AG04450 (cell line): ENCODE results near the gene NRIP2. TPM values are rescaled to one million over a fixed set of nuclear protein-coding genes. Genes with fewer than 3 reads are reported as not detected.
A peak's percentile ranks its signal among the peaks of the same experiment; 100 is the strongest.

Experiments
- CTCF ChIA-PET: fragments of 300-600, 350-600 bp; formaldehyde crosslinking; extraction: SDS; loops from one replicate; lab custom pipeline; 2022; ENCODE audit warnings: antibody characterized with exemption, inconsistent platforms; lab: Charles Lee
- POLR2A ChIA-PET: fragments of 350-600 bp; formaldehyde crosslinking; extraction: SDS; loops from one replicate; lab custom pipeline; 2021; ENCODE audit warnings: antibody characterized with exemption, inconsistent platforms; lab: Yijun Ruan, JAX
- DNase-seq: peaks from one replicate; pipeline ENCODE4 v3.0.0-alpha.2; 2011; ENCODE audit warnings: low read depth, low spot score
- H3K27ac ChIP-seq: one replicate; pipeline ENCODE4 v1.5.1; 2012; ENCODE audit warnings: low read depth, low read length, control low read depth
- H3K27me3 ChIP-seq: one replicate; pipeline ENCODE4 v1.6.0; 2012; ENCODE audit warnings: low read length; ENCODE audit not compliant: control insufficient read depth, insufficient read depth
- H3K4me3 ChIP-seq: 2 replicates; pipeline ENCODE4 v1.5.1; 2011; ENCODE audit warnings: mild to moderate bottlenecking, low read depth, low read length, control low read depth
- H3K9me3 ChIP-seq: 2 replicates; pipeline ENCODE4 v1.5.1; 2012; ENCODE audit warnings: low read length; ENCODE audit not compliant: control insufficient read depth, insufficient read depth
- CTCF ChIP-seq: IDR thresholded peaks from 2 replicates; pipeline ENCODE4 v1.5.1; 2011; ENCODE audit warnings: low read depth, low read length, control low read depth, inconsistent platforms
- polyA plus RNA-seq: library from polyadenylated mRNA; depleted of rRNA; stranded (reverse); fragments of >200 nt; gene quantifications from 2 replicates; pipeline ENCODE4 v1.2.3, GENCODE V29; 2011

NRIP2 gene
- polyA plus RNA-seq, 1 experiment: 0.66 TPM

- Histone ChIP-seq H3K27me3 (peaks cover 15% of the 10 kb centered on the region), H3K27ac (no peak overlapping the region), H3K4me3 (peak overlapping the region; percentile 92), H3K9me3 (no peaks in the 10 kb centered on the region; the same call in 1 of the 2 replicates)
- no peak for TF ChIP-seq CTCF
- CTCF ChIA-PET: interaction anchor here (2.2 kb wide), 1 partner anchor 10 kb away, joined by 7 read pairs; no protein-coding TSS in a partner anchor
- DNase-seq: no peak
- POLR2A ChIA-PET: interaction anchor here (0.9 kb wide), 1 partner anchor 18 kb away, joined by 4 read pairs; the partner anchor contains the start of gene ITFG2
Measured at GRCh38 chr12:2794191-2794735, 40.6 kb downstream of the NRIP2 start.

- no peak for TF ChIP-seq CTCF
- no peak for DNase-seq
- Histone ChIP-seq H3K27ac (no peak overlapping the region), H3K27me3 (peaks cover 20% of the 10 kb centered on the region), H3K4me3 (no peak overlapping the region), H3K9me3 (no peaks in the 10 kb centered on the region; the same call in 1 of the 2 replicates)
- ChIA-PET POLR2A (no interaction called here), CTCF (interaction anchor here (2.2 kb wide), 1 partner anchor 9 kb away, joined by 7 read pairs; no protein-coding TSS in a partner anchor)
Measured at GRCh38 chr12:2793561-2793960, 41.3 kb downstream of the NRIP2 start.

- ChIA-PET CTCF (interaction anchor here (2.2 kb wide), 1 partner anchor 9 kb away, joined by 7 read pairs; no protein-coding TSS in a partner anchor), POLR2A (no interaction called here)
- Histone ChIP-seq H3K27me3 (peaks cover 23% of the 10 kb centered on the region), H3K27ac (no peak overlapping the region), H3K9me3 (no peaks in the 10 kb centered on the region; the same call in 1 of the 2 replicates), H3K4me3 (no peak overlapping the region)
- TF ChIP-seq CTCF: no peak
- DNase-seq: no peak
Measured at GRCh38 chr12:2792671-2793500, 41.9 kb downstream of the NRIP2 start.

- Histone ChIP-seq H3K9me3 (no peaks in the 10 kb centered on the region; the same call in 1 of the 2 replicates), H3K27me3 (peaks cover 26% of the 10 kb centered on the region), H3K4me3 (no peak overlapping the region), H3K27ac (no peak overlapping the region)
- no peak for DNase-seq
- POLR2A ChIA-PET: interaction anchor here (0.7 kb wide), 1 partner anchor 24 kb away, joined by 10 read pairs; no protein-coding TSS in a partner anchor
- CTCF ChIA-PET: no interaction called here
- TF ChIP-seq CTCF: no peak
Measured at GRCh38 chr12:2791089-2791488, 43.7 kb downstream of the NRIP2 start.
